Colonic mucosa (tissue), 4 donors: Measurements from ENCODE around the gene USP7. TPM values are rescaled to one million over a fixed set of nuclear protein-coding genes. Genes with fewer than 3 reads are reported as not detected.

Experiments used
- DNase-seq: peaks from one replicate; pipeline ENCODE4 v3.0.0-alpha.2; 2020
- H3K27ac ChIP-seq: fragments of 200-600 bp; one replicate; pipeline ENCODE4 v1.8.0; 2021
- H3K27me3 ChIP-seq: fragments of 200-600 bp; one replicate; pipeline ENCODE4 v1.8.0; 2021
- H3K36me3 ChIP-seq: fragments of 200-600 bp; one replicate; pipeline ENCODE4 v1.8.0; 2021
- H3K4me1 ChIP-seq: fragments of 200-600 bp; one replicate; pipeline ENCODE4 v1.8.0; 2021; ENCODE audit warnings: mild to moderate bottlenecking
- H3K4me3 ChIP-seq: fragments of 200-600 bp; one replicate; pipeline ENCODE4 v1.8.0; 2021
- H3K9ac ChIP-seq, 2 donors: one replicate each; pipeline ENCODE4 v1.7.0; 2013; ENCODE audit warnings: control low read depth in 2 of 2, low read depth in 2 of 2, low read length in 2 of 2
- H3K9me3 ChIP-seq: fragments of 200-600 bp; one replicate; pipeline ENCODE4 v1.8.0; 2021
- CTCF ChIP-seq: fragments of 200-600 bp; IDR thresholded peaks from one replicate; pipeline ENCODE4 v1.8.0; 2022; ENCODE audit warnings: antibody characterized with exemption, mild to moderate bottlenecking
- intact Hi-C: fragments of 100-400 bp; cut with DNase I; formaldehyde crosslinking; loops from one replicate; pipeline ENCODE4 v1.14.1; 2022
- total RNA-seq, 2 donors: library from RNA; stranded (reverse); fragmentation: NEBNext Ultra II Directional in 1 of 2; extraction: Animal tissue kit (Norgen Biotek cat#: 25700) in 1 of 2; gene quantifications; one replicate each; pipeline ENCODE4 v1.2.1, GENCODE V29; 2021
- donor health status: healthy.
- donor health status: DM: no; HTN: no; CAD: no.
- donor health status: DM: no; HTN: no; CAD: no.

USP7 gene
- total RNA-seq, 2 donors from 2014 or later = 147 to 176 TPM

- H3K27ac ChIP-seq = no peak overlapping the region
- H3K4me3 ChIP-seq = no peak overlapping the region
- H3K36me3 ChIP-seq = no peaks in the 10 kb centered on the region
- intact Hi-C loops = no loop called here
- TF ChIP-seq CTCF = no peak
- H3K27me3 ChIP-seq = no peaks in the 10 kb centered on the region
- no peak for DNase-seq
- no peaks in the 10 kb centered on the region for H3K9me3 ChIP-seq
- H3K4me1 ChIP-seq = peaks cover 13% of the 10 kb centered on the region
- peak overlapping the region; percentile 9 to 24 for H3K9ac ChIP-seq
Observed at GRCh38 chr16:8885674-8886592, 77.8 kb downstream of the USP7 start.

DNA sequence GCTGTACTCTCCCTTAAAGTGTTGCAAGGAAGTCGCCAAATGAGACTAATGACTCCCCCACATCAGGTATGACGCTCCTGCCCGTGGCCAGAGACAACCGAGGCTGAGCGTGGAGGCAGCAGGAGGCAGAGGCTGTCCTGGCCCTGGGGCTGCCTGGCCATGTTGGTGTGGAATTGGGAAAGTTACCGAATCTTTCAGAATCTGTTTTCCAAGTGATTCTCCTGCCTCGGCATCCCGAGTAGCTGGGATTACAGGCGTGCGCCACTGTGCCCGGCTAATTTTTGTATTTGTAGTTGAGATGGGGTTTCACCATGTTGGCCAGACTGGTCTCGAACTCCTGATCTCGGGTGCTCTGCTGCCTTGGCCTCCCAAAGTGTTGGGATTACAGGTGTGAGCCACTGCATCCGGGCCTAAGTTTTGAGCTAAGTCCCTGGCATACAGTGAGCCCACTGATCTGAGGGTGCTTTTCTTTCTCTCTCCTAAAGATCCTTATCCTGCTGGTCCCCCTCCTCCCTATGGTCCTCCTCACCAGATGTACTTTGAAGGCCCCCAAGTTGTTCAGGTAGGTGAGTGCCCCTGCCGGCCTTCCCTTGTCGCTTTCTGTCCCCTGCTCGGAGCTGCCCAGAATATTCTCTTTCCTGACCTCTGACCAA is 80.9 kb downstream of the USP7 start:
- H3K9me3 ChIP-seq = no peaks in the 10 kb centered on the region
- H3K36me3 ChIP-seq = no peaks in the 10 kb centered on the region
- intact Hi-C loops = loop anchor here (5.0 kb wide), 3 partner anchors 86 to 316 kb away; partner anchors contain the start of genes PMM2 and TMEM186
- peaks cover 13% of the 10 kb centered on the region for H3K4me1 ChIP-seq
- no peak overlapping the region for H3K27ac ChIP-seq
- no peak for TF ChIP-seq CTCF
- DNase-seq = no peak
- no peak overlapping the region for H3K9ac ChIP-seq
- H3K27me3 ChIP-seq = no peaks in the 10 kb centered on the region
- no peak overlapping the region for H3K4me3 ChIP-seq

DNA sequence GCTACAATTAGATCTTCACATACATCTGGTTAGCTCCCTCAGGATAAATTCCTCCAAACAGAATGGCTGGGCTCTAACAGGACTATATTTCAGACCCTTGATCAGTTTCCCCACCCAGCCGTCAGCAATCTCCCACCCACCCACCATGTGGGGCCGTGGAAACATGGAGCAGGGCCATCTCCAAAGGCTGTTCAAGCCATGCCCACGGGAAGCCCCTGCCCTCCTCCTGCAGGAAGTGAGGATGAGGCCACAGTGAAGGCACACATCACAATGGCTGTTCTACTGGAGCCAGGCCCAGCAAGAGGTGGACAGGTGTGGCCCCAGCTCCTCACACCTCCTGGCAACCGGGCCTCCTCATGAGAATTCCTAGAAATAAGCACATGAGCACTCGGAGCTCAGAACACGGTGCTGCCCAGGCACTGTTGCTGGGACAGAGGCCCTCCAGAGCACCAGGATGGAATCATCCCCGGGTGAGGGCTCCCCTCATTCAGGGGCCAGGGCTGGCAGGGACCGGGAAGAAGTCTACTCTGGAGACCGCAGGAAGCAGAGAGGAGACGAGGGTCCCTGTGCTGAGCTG is 81.6 kb downstream of the USP7 start, which contains the start of gene LITAFD:
TSS of gene LITAFD (plus strand) at position 311 of the 577 bp plus-strand sequence. CDS start 2,005 bp downstream, outside the sequence.
- DNase-seq = no peak
- Histone ChIP-seq H3K27me3 (no peaks in the 10 kb centered on the region), H3K9me3 (no peaks in the 10 kb centered on the region), H3K4me3 (no peak within 1 kb of the TSS), H3K9ac (no peak within 1 kb of the TSS), H3K27ac (no peak within 1 kb of the TSS), H3K4me1 (peaks cover 13% of the 10 kb centered on the region), H3K36me3 (no peaks in the 10 kb centered on the region)
- intact Hi-C loops = loop anchor here (5.0 kb wide), 3 partner anchors 85 to 315 kb away; partner anchors contain the start of genes PMM2 and TMEM186
- TF ChIP-seq CTCF = no peak

- intact Hi-C loops = loop anchor here (5.0 kb wide), 3 partner anchors 84 to 314 kb away; partner anchors contain the start of genes PMM2 and TMEM186
- Histone ChIP-seq H3K27ac (no peak overlapping the region), H3K4me1 (peaks cover 13% of the 10 kb centered on the region), H3K36me3 (no peaks in the 10 kb centered on the region), H3K27me3 (no peaks in the 10 kb centered on the region), H3K4me3 (no peak overlapping the region), H3K9me3 (no peaks in the 10 kb centered on the region), H3K9ac (no peak overlapping the region)
- no peak for DNase-seq
- no peak for TF ChIP-seq CTCF
Observed at GRCh38 chr16:8880839-8881510, 82.7 kb downstream of the USP7 start.

- no peaks in the 10 kb centered on the region for H3K9me3 ChIP-seq
- intact Hi-C loops = no loop called here
- no peaks in the 10 kb centered on the region for H3K36me3 ChIP-seq
- TF ChIP-seq CTCF = no peak
- H3K27me3 ChIP-seq = no peaks in the 10 kb centered on the region
- no peak overlapping the region for H3K9ac ChIP-seq
- H3K27ac ChIP-seq = no peak overlapping the region
- H3K4me3 ChIP-seq = no peak overlapping the region
- no peak for DNase-seq
- H3K4me1 ChIP-seq = no peaks in the 10 kb centered on the region
Observed at GRCh38 chr16:8878523-8878911, 85.2 kb downstream of the USP7 start.
